ENCODE data around the gene SERPINA9. TPM values are rescaled to one million over a fixed set of nuclear protein-coding genes. Genes with fewer than 3 reads are reported as not detected.

Gene SERPINA9
- total RNA-seq, 1 donor from 2014 or later: not detected

GRCh38 chr14:94464290-94464689 lies 11.7 kb downstream of the SERPINA9 start:
- DNase-seq (ENCODE audit: low read depth): no peak
- TF ChIP-seq CTCF (conservative IDR thresholded peaks at IDR 0.05; ENCODE audit: low read depth, low read length): no peak
- no peak overlapping the region for H3K4me3 ChIP-seq (ENCODE audit: low read depth, low read length)

GRCh38 chr14:94462763-94463572 lies 13.0 kb downstream of the SERPINA9 start:
- DNase-seq (ENCODE audit: low read depth): no peak
- H3K4me3 ChIP-seq (ENCODE audit: low read depth, low read length): no peak overlapping the region
- TF ChIP-seq CTCF (conservative IDR thresholded peaks at IDR 0.05; ENCODE audit: low read depth, low read length): no peak

GRCh38 chr14:94462219-94462551 lies 13.8 kb downstream of the SERPINA9 start:
- no peak overlapping the region for H3K4me3 ChIP-seq (ENCODE audit: low read depth, low read length)
- no peak for TF ChIP-seq CTCF (conservative IDR thresholded peaks at IDR 0.05; ENCODE audit: low read depth, low read length)
- no peak for DNase-seq (ENCODE audit: low read depth)

GRCh38 chr14:94461526-94462218 lies 14.3 kb downstream of the SERPINA9 start:
- no peak for DNase-seq (ENCODE audit: low read depth)
- TF ChIP-seq CTCF (conservative IDR thresholded peaks at IDR 0.05; ENCODE audit: low read depth, low read length): no peak
- H3K4me3 ChIP-seq (ENCODE audit: low read depth, low read length): no peak overlapping the region

- no peak overlapping the region for H3K4me3 ChIP-seq (ENCODE audit: low read depth, low read length)
- TF ChIP-seq CTCF (conservative IDR thresholded peaks at IDR 0.05; ENCODE audit: low read depth, low read length): no peak
- DNase-seq (ENCODE audit: low read depth): no peak
Measured at GRCh38 chr14:94460631-94461416, 15.2 kb downstream of the SERPINA9 start.

GRCh38 chr14:94458558-94459205 lies 17.3 kb downstream of the SERPINA9 start:
- no peak for DNase-seq (ENCODE audit: low read depth)
- no peak overlapping the region for H3K4me3 ChIP-seq (ENCODE audit: low read depth, low read length)
- no peak for TF ChIP-seq CTCF (conservative IDR thresholded peaks at IDR 0.05; ENCODE audit: low read depth, low read length)

Data from epithelial cell of proximal tubule (primary cell).